EH (cell line): ENCODE measurements around the gene ABCF2.

Experiments
- DNase-seq: peaks from one replicate; pipeline ENCODE4 v3.0.0-alpha.2; 2015; ENCODE audit warnings: low read depth

ABCF2 gene

DNA sequence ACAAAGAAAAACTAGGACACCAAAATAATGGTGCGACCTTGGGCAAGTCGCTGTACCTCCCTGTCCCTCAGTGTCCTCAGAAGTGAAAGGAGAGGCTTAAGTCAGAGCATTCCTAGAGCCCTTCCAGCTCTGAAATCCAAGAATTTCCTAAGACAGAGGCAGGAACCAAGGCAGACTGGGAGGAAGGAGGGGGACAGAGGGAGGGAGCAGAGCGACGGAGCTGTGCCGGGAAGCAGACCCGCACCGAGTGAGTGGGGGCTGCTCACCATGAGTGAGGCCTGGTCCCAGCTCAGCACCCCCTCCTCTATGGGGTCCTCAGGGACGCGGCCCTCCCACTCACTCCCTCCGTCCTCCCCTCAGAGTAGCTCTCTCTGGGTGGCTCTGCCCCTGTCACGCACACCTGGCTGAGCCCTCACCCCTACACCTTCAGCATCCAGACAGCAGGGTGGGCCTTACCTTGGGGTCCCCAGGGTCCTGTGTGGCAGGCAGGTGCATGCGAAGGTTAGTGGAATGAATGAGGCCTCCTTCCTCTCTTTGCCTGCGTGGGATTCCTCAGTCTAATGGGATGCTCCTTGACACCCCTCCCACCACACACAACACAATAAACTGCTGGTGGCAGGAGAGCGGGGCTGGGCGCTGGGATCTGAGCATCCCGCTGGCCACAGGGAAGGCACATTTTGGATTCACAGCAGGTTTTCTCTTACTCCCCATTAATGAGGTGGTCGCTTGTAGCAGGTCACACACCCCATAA lies 26.1 kb upstream of the ABCF2 start:
- peak; percentile 32 for DNase-seq

DNA sequence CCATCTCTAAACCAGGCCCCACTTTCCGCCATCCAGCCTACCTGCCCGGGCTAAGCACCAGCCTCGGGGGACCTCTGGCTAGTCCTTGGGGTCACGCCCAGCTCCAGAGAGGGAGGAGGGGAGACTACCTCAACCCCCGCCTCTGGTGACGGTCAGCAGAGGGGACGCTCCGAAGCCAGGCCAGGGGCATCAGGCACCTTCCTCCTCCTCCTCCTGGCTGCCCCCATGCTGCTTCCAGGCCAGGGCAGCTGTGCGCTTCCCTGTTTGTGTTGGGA lies 25.5 kb upstream of the ABCF2 start:
- no peak for DNase-seq

DNA sequence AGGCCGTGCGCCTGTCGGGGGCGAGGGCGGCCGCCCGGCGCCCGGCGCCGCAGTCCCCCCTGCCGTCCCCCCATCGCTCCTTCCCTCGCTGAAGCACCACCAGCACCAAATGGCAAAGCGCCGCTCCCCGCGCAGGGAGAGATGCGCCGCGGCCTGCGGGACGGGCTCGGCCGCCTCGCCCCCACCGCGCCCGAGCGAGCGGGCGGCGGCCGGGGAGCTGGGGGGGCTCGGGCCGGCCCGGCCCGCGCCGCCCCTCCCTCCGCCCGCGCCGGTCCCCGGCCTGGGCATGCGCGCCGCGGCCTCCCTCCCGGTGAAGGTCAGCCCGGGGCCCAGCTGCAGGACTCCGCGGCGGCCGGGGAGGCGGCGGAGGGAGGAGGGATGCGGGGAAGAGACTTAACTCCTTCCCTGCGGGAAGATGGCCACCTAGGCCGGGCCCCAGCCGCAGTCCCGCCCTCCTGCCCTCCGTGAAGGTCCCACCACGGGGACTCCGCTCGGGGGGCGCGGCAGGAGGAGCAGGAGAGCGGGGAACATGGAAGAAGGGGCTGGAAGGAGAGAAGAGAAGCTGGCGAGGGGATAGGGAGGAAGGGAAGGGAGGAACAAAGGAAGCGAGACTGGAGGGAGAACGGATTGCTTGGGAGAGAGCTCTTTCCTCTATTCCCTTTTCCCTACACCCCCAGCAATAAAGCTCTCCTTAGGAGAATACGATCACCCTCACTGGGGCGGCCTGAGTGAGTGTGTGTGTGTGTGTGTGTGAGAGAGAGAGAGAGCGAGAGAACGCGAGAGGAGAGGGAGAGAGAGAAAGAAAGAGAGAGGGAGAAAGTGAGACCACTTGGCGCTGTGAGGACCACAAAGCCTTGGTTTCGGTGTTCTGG lies 24.9 kb upstream of the ABCF2 start:
- DNase-seq = peak; percentile 73

- DNase-seq = no peak
Observed at GRCh38 chr7:151251328-151251688, 24.3 kb upstream of the ABCF2 start.

DNA sequence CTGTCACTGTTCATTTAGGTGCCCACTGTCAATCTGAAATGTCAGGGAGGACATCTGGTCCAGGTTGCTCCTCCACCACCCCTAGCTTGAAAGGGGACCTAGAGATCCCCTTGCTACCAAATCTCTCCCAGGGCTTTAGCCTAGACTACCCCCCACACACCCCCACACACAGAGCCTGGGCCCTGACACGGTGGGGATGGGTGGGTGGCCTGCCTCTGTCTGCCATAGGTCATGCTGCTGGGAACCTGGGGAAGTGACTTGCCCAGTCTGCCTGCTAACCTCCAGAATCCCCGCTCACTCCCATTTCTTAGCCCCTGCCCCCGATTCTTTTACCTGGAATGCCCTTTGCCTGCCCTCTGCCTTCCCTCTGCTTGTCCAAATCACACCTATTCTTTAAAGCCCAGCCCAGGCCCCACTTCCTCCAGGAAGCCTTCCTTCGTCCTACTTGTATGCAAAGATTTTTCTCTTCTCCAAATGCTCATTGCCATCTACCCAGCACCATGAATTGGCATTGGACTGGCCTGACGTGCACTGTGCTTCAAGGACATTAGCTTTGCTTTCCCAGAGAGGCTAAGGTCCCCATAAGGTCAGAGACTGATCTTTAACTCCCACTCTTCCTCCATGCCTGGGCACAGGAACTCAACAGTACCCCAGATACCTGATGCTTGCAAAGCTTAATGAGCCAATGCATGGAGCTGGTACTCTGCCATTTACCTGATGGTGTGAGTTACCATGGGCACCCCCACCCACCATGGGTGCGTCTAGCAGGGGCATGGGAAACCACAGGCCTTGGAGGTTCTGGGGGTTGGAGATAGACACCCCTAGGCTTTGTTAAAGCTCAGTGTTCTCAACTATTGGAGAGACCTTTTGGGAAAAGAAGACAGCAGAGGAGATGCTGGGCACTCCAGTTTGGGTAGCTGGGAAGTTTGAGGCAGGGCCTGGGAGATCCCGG lies 23.5 kb upstream of the ABCF2 start:
- no peak for DNase-seq

DNA sequence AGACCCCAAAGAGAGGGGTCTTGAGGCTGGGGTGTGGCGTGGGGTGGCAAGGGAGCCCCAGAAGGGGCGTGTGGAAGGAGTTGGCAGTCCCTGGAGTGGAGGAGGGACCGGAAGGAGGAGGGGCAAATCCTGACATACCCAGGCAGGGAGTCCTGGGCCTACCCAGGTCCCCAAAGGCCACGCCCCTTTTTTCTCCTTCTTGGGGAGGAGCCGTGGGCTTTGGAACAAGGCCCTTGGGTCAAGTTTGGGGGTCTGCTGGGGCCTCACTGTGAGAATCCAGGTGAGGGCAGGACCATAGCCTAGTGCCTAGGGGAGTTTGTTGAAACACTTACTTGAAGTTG lies 22.7 kb upstream of the ABCF2 start:
- DNase-seq = peak; percentile 77

DNA sequence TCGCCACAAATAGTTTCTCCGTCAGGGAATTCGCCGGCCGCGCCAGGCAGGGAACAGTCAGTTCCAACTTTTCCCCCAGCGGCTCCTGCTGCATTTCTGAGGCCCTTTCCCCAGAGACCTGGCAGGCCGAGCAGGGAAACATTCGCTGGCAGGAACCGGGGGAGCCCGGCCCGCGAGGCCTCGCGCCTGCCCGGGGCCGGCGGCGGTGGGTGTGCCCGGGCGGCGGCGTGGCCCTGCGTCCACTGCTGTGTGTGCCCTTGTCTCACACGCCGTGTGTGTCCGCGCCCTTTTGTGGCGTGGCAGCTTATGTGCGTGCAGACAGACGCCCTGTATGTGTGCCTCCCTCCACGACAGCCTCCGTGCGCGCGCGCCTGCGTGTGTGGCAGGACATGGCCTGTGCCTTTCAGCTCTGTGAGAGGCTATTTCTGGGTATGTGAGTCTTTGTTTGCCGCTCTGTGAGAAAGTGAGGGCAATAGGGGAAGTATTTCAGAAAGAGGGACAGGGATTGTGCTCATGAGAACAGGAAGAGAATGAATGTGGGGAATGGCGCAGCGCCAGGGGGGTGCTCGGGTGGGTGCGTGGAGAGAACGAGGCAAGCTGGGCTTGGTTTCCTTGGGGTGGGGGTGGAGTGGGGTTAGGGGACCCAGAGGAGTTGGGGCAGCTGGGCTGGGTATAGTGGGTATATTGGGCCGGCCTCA lies 22.2 kb upstream of the ABCF2 start:
- peak; percentile 79 for DNase-seq

DNA sequence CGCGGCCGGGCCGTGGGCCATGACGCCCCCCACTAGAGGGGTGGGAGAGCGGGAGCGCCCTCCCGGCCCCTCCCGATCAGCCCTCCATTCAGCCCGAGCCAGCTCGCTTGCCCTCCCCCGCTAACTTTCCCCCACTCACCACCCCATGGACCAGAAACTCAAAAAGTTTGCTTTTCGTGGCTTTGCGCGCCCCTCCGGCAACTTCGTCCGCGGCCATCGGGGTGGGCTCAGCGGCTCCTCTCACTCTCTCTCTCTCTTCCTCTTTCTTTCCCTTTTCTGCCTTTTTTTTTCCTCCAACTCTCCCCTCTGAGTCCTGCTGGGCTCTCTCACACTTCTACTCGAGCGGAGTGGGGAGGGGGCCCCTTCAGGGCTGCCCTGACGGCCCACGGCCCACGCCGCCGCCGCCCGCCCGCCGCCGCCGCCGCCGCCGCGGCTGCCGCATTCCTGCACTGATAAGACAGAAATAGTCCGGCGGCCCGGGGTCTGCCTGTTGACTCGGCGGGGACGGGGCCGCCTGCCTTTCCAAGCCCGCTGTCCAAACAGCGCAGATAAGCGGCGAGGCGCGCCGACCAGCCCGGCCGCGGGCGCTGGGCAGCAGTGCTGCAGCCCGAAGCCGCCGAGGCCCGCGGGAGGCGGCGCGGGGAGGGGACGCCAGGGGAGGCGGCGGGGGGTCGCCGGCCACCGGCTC lies 21.5 kb upstream of the ABCF2 start, which contains the start of gene SMARCD3:
TSS of gene SMARCD3 (minus strand) at position 349 of the 688 bp plus-strand sequence. CDS start at position 217, 132 bp downstream.
- peak; percentile 69 for DNase-seq

GRCh38 chr7:151247611-151248345 lies 20.8 kb upstream of the ABCF2 start:
- peak; percentile 47 for DNase-seq

GRCh38 chr7:151246851-151247580 lies 20.0 kb upstream of the ABCF2 start:
- DNase-seq = no peak

GRCh38 chr7:151246102-151246850 lies 19.3 kb upstream of the ABCF2 start:
- no peak for DNase-seq

GRCh38 chr7:151245360-151246101 lies 18.5 kb upstream of the ABCF2 start:
- peak; percentile 34 for DNase-seq

DNA sequence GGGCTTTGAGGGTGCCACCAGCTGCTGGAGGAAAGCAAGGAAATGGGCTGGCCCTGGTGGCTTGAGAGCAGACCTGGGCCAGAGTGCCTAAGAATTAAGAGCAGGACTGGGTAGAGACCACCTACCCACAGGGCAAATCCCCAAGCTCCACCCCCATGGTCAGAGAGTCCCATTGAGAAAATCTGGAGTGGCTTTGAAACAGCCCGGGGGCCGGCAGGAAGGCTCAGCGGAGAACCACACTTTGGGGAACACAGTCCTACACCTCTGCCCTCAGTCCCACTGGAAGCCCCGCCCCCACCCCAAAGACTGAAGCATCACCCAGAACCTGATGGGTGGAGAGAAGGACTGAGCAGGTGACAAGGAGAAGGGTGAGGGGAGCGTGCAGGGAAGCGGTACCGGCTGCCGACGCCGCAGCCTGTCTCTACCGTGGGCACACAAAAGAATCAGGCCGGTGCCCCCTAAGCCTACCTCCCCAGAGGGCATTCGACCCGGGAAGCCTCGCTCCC lies 17.9 kb upstream of the ABCF2 start:
- no peak for DNase-seq

DNA sequence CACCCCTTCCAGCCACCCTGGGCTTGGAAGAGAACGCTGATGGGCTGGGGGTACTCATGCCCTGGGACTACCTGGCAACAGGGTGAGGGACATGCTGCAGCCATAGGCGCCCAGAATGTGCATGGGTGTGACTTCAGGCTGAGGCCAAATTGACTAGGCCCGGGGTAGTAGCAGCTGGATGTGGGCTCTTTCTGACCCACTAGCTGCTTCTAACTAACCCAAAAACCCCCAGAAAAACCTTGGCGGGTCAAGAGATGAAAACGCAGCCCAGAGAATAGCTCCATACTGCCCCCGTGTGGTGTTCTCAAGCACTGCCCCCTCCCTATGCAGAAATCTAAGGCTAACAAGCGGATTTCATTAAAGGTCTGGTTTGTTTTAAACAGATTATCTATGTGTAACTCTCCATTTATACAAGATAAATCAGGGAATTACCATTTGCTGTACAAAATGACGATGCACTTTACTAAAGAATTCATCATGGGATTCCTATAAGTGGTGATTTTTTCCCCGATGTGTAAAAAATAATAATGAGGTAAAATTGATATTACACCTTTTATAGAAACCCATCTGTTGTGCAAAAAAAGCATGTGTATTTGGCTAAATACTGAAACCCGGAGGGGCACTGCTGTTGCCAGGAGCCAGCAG lies 17.3 kb upstream of the ABCF2 start:
- DNase-seq = peak; percentile 64

- no peak for DNase-seq
Observed at GRCh38 chr7:151243408-151244195, 16.6 kb upstream of the ABCF2 start.

DNA sequence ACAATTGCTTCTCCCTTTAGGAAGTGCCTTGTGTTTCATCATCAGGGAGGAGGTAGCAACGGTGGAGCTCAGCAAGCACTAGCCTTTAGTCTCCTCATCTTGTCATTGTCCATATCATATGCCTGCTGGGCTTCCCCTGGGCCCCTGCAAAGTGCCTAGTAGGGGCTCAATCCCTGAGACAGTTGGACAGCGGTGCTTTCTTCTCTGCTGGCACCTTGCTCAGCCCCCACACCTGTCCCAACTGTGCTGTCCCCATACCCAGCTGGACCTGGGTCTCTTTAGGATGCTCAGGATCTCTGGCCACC lies 16.0 kb upstream of the ABCF2 start:
- DNase-seq = no peak
